Neural progenitor cell (in vitro differentiated cells): ENCODE measurements around the gene GLIPR1L1. TPM values are rescaled to one million over a fixed set of nuclear protein-coding genes. Genes with fewer than 3 reads are reported as not detected.

Experiments used
- DNase-seq: peaks from one replicate; pipeline ENCODE4 v3.0.0-alpha.2; 2016; ENCODE audit warnings: low spot score
- H2AFZ ChIP-seq: fragments of 200-600 bp; sonication (generic); replicated peaks from 2 replicates; pipeline ENCODE4 v1.6.1; 2016; ENCODE audit warnings: antibody characterized with exemption
- H3F3A ChIP-seq: fragments of 200-600 bp; sonication (generic); 2 replicates; pipeline ENCODE4 v1.6.1; 2016; ENCODE audit warnings: antibody characterized with exemption, low read depth
- H3K27ac ChIP-seq: fragments of 200-600 bp; sonication (generic); 2 replicates; pipeline ENCODE4 v1.5.1; 2016; ENCODE audit warnings: mild to moderate bottlenecking
- H3K27me3 ChIP-seq: fragments of 200-600 bp; sonication (generic); 2 replicates; pipeline ENCODE4 v1.6.1; 2016; ENCODE audit warnings: mild to moderate bottlenecking, moderate library complexity
- H3K36me3 ChIP-seq: fragments of 200-600 bp; sonication (generic); 2 replicates; pipeline ENCODE4 v1.5.1; 2016
- H3K4me1 ChIP-seq: fragments of 200-600 bp; sonication (generic); 2 replicates; pipeline ENCODE4 v1.6.1; 2016; ENCODE audit warnings: mixed run types
- H3K4me2 ChIP-seq: fragments of 200-600 bp; sonication (generic); 2 replicates; pipeline ENCODE4 v1.6.1; 2016
- H3K4me3 ChIP-seq: fragments of 200-600 bp; sonication (generic); 2 replicates; pipeline ENCODE4 v1.5.1; 2016
- H3K79me2 ChIP-seq: fragments of 200-600 bp; sonication (generic); 2 replicates; pipeline ENCODE4 v1.6.1; 2016; ENCODE audit warnings: low read depth
- H3K9ac ChIP-seq: fragments of 200-600 bp; sonication (generic); 2 replicates; pipeline ENCODE4 v1.6.1; 2016
- H3K9me3 ChIP-seq: fragments of 200-600 bp; sonication (generic); 2 replicates; pipeline ENCODE4 v1.5.1; 2016; ENCODE audit warnings: low read depth
- H4K20me1 ChIP-seq: fragments of 200-600 bp; sonication (generic); 2 replicates; pipeline ENCODE4 v1.6.1; 2016; ENCODE audit warnings: low read depth
- H3K27ac Mint-ChIP-seq: 3 replicates; pipeline ENCODE4 v1.8.0; 2021; ENCODE audit warnings: mixed read lengths
- H3K27me3 Mint-ChIP-seq: 2 replicates; pipeline ENCODE4 v1.8.0; 2022; ENCODE audit warnings: low read depth, mild to moderate bottlenecking, inconsistent platforms, moderate library complexity, mixed read lengths; ENCODE audit not compliant: insufficient read depth
- H3K36me3 Mint-ChIP-seq: 3 replicates; pipeline ENCODE4 v1.8.0; 2021; ENCODE audit warnings: mixed read lengths
- H3K4me1 Mint-ChIP-seq: 3 replicates; pipeline ENCODE4 v1.8.0; 2021; ENCODE audit warnings: mixed read lengths
- H3K4me3 Mint-ChIP-seq: 3 replicates; pipeline ENCODE4 v1.8.0; 2021; ENCODE audit warnings: mild to moderate bottlenecking, moderate library complexity, mixed read lengths
- H3K9me3 Mint-ChIP-seq: 3 replicates; pipeline ENCODE4 v1.8.0; 2020; ENCODE audit warnings: mixed read lengths
- EZH2 ChIP-seq: fragments of 200-600 bp; sonication (generic); IDR thresholded peaks from 2 replicates; pipeline ENCODE4 v1.6.1; 2017; ENCODE audit warnings: antibody characterized with exemption, mild to moderate bottlenecking, moderate library complexity
- EZH2phosphoT487 ChIP-seq: fragments of 200-600 bp; sonication (generic); IDR thresholded peaks from 2 replicates; pipeline ENCODE4 v1.6.1; 2017; ENCODE audit warnings: antibody characterized with exemption
- total RNA-seq: library from RNA; depleted of rRNA; stranded (reverse); fragments of >200 nt; gene quantifications from 2 replicates; pipeline ENCODE4 v1.2.3, GENCODE V29; 2015; ENCODE audit warnings: low replicate concordance
- TF ChIP-seq, protein P1 (sequence below): fragments of 200-600 bp; sonication (generic); IDR thresholded peaks from 2 replicates; pipeline ENCODE4 v1.5.1; 2017; ENCODE audit warnings: antibody characterized with exemption, mild to moderate bottlenecking

Gene GLIPR1L1, protein sequence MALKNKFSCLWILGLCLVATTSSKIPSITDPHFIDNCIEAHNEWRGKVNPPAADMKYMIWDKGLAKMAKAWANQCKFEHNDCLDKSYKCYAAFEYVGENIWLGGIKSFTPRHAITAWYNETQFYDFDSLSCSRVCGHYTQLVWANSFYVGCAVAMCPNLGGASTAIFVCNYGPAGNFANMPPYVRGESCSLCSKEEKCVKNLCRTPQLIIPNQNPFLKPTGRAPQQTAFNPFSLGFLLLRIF
- total RNA-seq: not detected in 2 replicates

DNA sequence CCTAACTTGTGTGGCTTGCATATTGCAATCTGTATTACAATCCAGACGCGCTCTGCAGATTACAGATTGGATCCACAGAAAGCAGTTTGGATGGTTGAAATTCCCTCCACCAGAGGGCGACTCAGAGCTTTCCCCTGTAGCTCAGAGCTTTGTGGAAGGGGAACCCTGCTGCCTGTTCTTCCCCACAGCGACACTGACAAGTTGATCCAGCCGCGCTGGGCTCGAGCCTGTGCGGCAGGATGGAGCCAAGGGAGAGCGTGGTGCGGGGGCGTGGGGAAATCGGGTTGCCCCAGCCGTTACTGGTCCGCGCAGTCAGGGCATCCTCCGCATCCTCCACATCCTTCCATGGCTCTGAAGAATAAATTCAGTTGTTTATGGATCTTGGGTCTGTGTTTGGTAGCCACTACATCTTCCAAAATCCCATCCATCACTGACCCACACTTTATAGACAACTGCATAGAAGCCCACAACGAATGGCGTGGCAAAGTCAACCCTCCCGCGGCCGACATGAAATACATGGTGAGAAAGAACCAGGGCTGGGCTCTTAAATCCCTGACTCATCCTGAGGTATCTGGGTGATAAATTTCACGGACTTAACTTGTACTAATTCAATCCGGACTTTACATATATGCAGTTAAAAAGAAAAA, at the start of gene GLIPR1L1:
Gene GLIPR1L1 (plus strand): TSS at position 287 of the 647 bp plus-strand sequence. CDS start 59 bp downstream, at position 346.
- Histone ChIP-seq H2AFZ (peak within 1 kb of the TSS; percentile 71), H3F3A (peaks cover 10% of the 10 kb centered on the region), H3K9ac (no peak within 1 kb of the TSS), H3K4me3 (peak within 1 kb of the TSS; percentile 46), H4K20me1 (peaks cover 3% of the 10 kb centered on the region), H3K27me3 (no peaks in the 10 kb centered on the region), H3K27ac (no peak within 1 kb of the TSS), H3K4me2 (peak within 1 kb of the TSS; percentile 73), H3K9me3 (no peaks in the 10 kb centered on the region), H3K36me3 (no peaks in the 10 kb centered on the region), H3K79me2 (no peaks in the 10 kb centered on the region), H3K4me1 (peaks cover 2% of the 10 kb centered on the region)
- peak within 1 kb of the TSS; percentile 83 for H3K4me3 Mint-ChIP-seq
- peaks cover 12% of the 10 kb centered on the region for H3K27me3 Mint-ChIP-seq
- H3K4me1 Mint-ChIP-seq: peaks cover 22% of the 10 kb centered on the region
- peaks cover 7% of the 10 kb centered on the region for H3K9me3 Mint-ChIP-seq
- TF ChIP-seq, protein P1, sequence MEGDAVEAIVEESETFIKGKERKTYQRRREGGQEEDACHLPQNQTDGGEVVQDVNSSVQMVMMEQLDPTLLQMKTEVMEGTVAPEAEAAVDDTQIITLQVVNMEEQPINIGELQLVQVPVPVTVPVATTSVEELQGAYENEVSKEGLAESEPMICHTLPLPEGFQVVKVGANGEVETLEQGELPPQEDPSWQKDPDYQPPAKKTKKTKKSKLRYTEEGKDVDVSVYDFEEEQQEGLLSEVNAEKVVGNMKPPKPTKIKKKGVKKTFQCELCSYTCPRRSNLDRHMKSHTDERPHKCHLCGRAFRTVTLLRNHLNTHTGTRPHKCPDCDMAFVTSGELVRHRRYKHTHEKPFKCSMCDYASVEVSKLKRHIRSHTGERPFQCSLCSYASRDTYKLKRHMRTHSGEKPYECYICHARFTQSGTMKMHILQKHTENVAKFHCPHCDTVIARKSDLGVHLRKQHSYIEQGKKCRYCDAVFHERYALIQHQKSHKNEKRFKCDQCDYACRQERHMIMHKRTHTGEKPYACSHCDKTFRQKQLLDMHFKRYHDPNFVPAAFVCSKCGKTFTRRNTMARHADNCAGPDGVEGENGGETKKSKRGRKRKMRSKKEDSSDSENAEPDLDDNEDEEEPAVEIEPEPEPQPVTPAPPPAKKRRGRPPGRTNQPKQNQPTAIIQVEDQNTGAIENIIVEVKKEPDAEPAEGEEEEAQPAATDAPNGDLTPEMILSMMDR: peak; percentile 86
- TF ChIP-seq EZH2phosphoT487 (no peak), EZH2 (no peak)
- peak within 1 kb of the TSS; percentile 93 for H3K27ac Mint-ChIP-seq
- no peaks in the 10 kb centered on the region for H3K36me3 Mint-ChIP-seq
- DNase-seq: peak; percentile 95

DNA sequence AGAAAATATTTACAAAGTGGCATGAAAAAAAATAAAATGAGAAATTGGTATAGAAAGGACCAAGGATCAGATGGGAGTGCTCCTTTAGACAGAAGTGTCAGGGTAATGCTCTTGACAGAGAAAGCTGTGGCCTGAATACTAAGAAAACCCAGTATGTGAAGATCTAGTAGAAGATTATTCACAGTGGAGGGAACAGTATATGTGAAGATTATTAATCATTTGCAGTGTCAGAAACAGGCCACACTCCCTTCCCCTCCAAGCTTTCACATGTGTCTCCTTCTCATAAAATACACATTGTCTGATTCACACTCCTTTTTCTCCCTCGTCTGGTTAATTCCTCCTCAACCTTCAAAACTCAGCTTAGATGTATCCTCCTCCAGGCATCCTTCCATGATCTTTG, 45.6 kb upstream of the GLIPR1L1 start:
- no peak overlapping the region for H3K4me2 ChIP-seq
- H3K4me3 Mint-ChIP-seq: no peak overlapping the region

DNA sequence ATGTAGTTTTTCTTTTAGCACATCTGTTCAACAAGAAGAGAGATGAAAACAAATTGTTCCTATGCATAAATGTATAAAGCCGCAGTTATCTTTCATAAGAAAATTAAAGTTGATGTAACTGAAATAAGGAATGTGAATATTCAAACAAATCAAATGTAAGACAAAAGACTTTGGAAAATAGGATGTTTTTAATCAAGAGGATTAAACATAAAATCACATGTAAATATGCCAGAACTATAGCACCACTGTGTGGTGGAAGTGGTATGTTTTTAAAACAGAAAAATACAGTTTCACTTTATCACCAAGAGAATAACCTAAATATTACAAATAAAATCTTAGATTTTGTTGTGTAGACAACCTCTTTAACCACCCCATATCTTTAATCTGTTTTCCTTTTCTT, 44.7 kb upstream of the GLIPR1L1 start:
- no peak for DNase-seq
- no peaks in the 10 kb centered on the region for H4K20me1 ChIP-seq
- Mint-ChIP-seq H3K27ac (no peak overlapping the region), H3K4me1 (no peaks in the 10 kb centered on the region), H3K4me3 (no peak overlapping the region), H3K9me3 (no peaks in the 10 kb centered on the region), H3K36me3 (no peaks in the 10 kb centered on the region), H3K27me3 (no peaks in the 10 kb centered on the region)
- no peaks in the 10 kb centered on the region for H3K79me2 ChIP-seq
- H3K4me1 ChIP-seq: no peaks in the 10 kb centered on the region
- H3K9me3 ChIP-seq: no peaks in the 10 kb centered on the region
- H3K4me2 ChIP-seq: no peak overlapping the region
- no peak overlapping the region for H3K4me3 ChIP-seq
- TF ChIP-seq EZH2phosphoT487: no peak
- TF ChIP-seq, protein P1: no peak
- TF ChIP-seq EZH2: no peak
- no peaks in the 10 kb centered on the region for H3K27me3 ChIP-seq
- H3K36me3 ChIP-seq: no peaks in the 10 kb centered on the region
- no peaks in the 10 kb centered on the region for H3F3A ChIP-seq
- H2AFZ ChIP-seq: no peak overlapping the region
- H3K27ac ChIP-seq: no peak overlapping the region
- H3K9ac ChIP-seq: no peak overlapping the region

More for the DNA sequence above, 45.6 kb upstream of the GLIPR1L1 start:
- no peaks in the 10 kb centered on the region for H3K36me3 ChIP-seq
- no peak for DNase-seq
- no peak overlapping the region for H3K4me3 ChIP-seq
- H3K79me2 ChIP-seq: no peaks in the 10 kb centered on the region
- no peaks in the 10 kb centered on the region for H3F3A ChIP-seq
- Mint-ChIP-seq H3K36me3 (no peaks in the 10 kb centered on the region), H3K4me1 (no peaks in the 10 kb centered on the region), H3K27ac (no peak overlapping the region), H3K27me3 (no peaks in the 10 kb centered on the region), H3K9me3 (no peaks in the 10 kb centered on the region)
- H4K20me1 ChIP-seq: no peaks in the 10 kb centered on the region
- no peaks in the 10 kb centered on the region for H3K9me3 ChIP-seq
- H3K9ac ChIP-seq: no peak overlapping the region
- H3K27ac ChIP-seq: no peak overlapping the region
- no peaks in the 10 kb centered on the region for H3K27me3 ChIP-seq
- no peak for TF ChIP-seq EZH2phosphoT487
- TF ChIP-seq EZH2: no peak
- TF ChIP-seq, protein P1: no peak
- no peak overlapping the region for H2AFZ ChIP-seq
- no peaks in the 10 kb centered on the region for H3K4me1 ChIP-seq
